PFSK-1 (cell line): ENCODE data around the gene MET.

Experiments used
- POLR2AphosphoS5 ChIP-seq: IDR thresholded peaks from 2 replicates; pipeline ENCODE4 v1.6.1; 2012; ENCODE audit warnings: low read depth, mild to moderate bottlenecking, control low read depth, low read length, moderate library complexity
- SIN3A ChIP-seq: IDR thresholded peaks from 2 replicates; pipeline ENCODE4 v1.6.1; 2012; ENCODE audit warnings: mild to moderate bottlenecking, low read length, moderate library complexity, borderline replicate concordance; ENCODE audit not compliant: insufficient read depth
- TAF1 ChIP-seq: IDR thresholded peaks from 2 replicates; pipeline ENCODE4 v1.6.1; 2012; ENCODE audit warnings: low read length, control low read depth, borderline replicate concordance; ENCODE audit not compliant: insufficient read depth
- TF ChIP-seq, protein P1 (sequence below), 2 experiments: IDR thresholded peaks; 2 replicates each; pipeline versions ENCODE4 v1.6.1 to v1.8.0; 2011 to 2012; ENCODE audit warnings: low read depth in 2 of 2, low read length in 2 of 2, control low read depth in 1 of 2, inconsistent platforms in 1 of 2, mild to moderate bottlenecking in 1 of 2, moderate library complexity in 1 of 2; ENCODE audit not compliant: insufficient read depth in 1 of 2

DNA sequence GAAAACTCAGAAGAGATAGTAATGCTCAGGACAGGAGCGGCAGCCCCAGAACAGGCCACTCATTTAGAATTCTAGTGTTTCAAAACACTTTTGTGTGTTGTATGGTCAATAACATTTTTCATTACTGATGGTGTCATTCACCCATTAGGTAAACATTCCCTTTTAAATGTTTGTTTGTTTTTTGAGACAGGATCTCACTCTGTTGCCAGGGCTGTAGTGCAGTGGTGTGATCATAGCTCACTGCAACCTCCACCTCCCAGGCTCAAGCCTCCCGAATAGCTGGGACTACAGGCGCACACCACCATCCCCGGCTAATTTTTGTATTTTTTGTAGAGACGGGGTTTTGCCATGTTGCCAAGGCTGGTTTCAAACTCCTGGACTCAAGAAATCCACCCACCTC, 124.5 kb downstream of the MET start:
- TF ChIP-seq, protein P1, sequence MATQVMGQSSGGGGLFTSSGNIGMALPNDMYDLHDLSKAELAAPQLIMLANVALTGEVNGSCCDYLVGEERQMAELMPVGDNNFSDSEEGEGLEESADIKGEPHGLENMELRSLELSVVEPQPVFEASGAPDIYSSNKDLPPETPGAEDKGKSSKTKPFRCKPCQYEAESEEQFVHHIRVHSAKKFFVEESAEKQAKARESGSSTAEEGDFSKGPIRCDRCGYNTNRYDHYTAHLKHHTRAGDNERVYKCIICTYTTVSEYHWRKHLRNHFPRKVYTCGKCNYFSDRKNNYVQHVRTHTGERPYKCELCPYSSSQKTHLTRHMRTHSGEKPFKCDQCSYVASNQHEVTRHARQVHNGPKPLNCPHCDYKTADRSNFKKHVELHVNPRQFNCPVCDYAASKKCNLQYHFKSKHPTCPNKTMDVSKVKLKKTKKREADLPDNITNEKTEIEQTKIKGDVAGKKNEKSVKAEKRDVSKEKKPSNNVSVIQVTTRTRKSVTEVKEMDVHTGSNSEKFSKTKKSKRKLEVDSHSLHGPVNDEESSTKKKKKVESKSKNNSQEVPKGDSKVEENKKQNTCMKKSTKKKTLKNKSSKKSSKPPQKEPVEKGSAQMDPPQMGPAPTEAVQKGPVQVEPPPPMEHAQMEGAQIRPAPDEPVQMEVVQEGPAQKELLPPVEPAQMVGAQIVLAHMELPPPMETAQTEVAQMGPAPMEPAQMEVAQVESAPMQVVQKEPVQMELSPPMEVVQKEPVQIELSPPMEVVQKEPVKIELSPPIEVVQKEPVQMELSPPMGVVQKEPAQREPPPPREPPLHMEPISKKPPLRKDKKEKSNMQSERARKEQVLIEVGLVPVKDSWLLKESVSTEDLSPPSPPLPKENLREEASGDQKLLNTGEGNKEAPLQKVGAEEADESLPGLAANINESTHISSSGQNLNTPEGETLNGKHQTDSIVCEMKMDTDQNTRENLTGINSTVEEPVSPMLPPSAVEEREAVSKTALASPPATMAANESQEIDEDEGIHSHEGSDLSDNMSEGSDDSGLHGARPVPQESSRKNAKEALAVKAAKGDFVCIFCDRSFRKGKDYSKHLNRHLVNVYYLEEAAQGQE (IDR thresholded peaks at IDR 0.05; ENCODE audit: insufficient read depth in 1 of 2, low read depth in 2 of 2, low read length in 2 of 2), result no peak
- TF ChIP-seq POLR2AphosphoS5 (no peak), TAF1 (no peak), SIN3A (no peak)
